ENCODE data around the gene KRIT1. TPM values are rescaled to one million over a fixed set of nuclear protein-coding genes. Genes with fewer than 3 reads are reported as not detected.
"Not testable (repeated sequence)": the region's sequence is repeated elsewhere in the genome, so short reads cannot be mapped to it uniquely, and the experiment has no call there.

Gene KRIT1
- total and polyA plus RNA-seq, 2 of the 13 experiments (the other 11 are each of a cell fraction or from before 2014, with no cell fraction given) = 29.4 to 37.7 TPM

- TF ChIP-seq NFIB (CRISPR knock-in tag; IDR thresholded peaks at IDR 0.05; ENCODE audit: borderline replicate concordance) (no peak), ZNF75D (CRISPR knock-in tag; IDR thresholded peaks at IDR 0.05; ENCODE audit: borderline replicate concordance) (no peak), SMARCC2 (IDR thresholded peaks at IDR 0.05) (no peak), ATAD3A (CRISPR knock-in tag; IDR thresholded peaks at IDR 0.05) (no peak)
These were observed 13.3 kb upstream of the KRIT1 start (continued) for GRCh38 chr7:92259062-92259461.

- intact Hi-C loops (cut with micrococcal nuclease; ENCODE audit: unreplicated experiment) = no loop called here
- BruUV-seq (replicated peaks) = no TSS peak
- H3K9ac ChIP-seq (ENCODE audit: insufficient read depth, low read depth, low read length) = no peak overlapping the region
- no peak overlapping the region for H3K4me3 ChIP-seq (replicated peaks in 1 of 3; ENCODE audit: insufficient read depth in 1 of 3, low read depth in 2 of 3, low read length in 3 of 3)
- no peaks in the 10 kb centered on the region for H3K4me1 ChIP-seq (ENCODE audit: insufficient read depth, low read length)
- H3K36me3 ChIP-seq (replicated peaks in 1 of 2; ENCODE audit: control insufficient read depth in 1 of 2, insufficient read depth in 2 of 2, low read length in 2 of 2) = peaks cover 0 to 6% of the 10 kb centered on the region in 2 experiments; a peak in 3 of 5 replicates
- in situ Hi-C loops (cut with HindIII; ENCODE audit: extremely low pct_ligation_motif_present, low pct_unique_long_range_greater_than_20kb) = no loop called here
- FAIRE-seq (no peak), DNase-seq (ENCODE audit: low spot score) (no peak), ATAC-seq (no peak)
- TF ChIP-seq MBD4 (IDR thresholded peaks at IDR 0.05; ENCODE audit: borderline replicate concordance, low read length) = no peak
- H2AFZ ChIP-seq (ENCODE audit: low read length) = no peak overlapping the region
- peaks cover 70% of the 10 kb centered on the region for H3K79me2 ChIP-seq (ENCODE audit: insufficient read depth, low read length)
- WGBS (ENCODE audit: low lambda C conversion rate) = 91% methylated on average over 4 of the region's 4 CpGs
- H3K27me3 ChIP-seq (ENCODE audit: control insufficient read depth in 1 of 2, insufficient read depth in 2 of 2, low read length in 2 of 2) = no peaks in the 10 kb centered on the region
- POLR2A ChIA-PET = no interaction called here
- H4K20me1 ChIP-seq (ENCODE audit: insufficient read depth, low read length) = no peaks in the 10 kb centered on the region
- H3K27ac ChIP-seq (ENCODE audit: extremely low read length, insufficient read depth, low read length) = no peak overlapping the region
- no peak overlapping the region for H3K4me2 ChIP-seq (ENCODE audit: low read depth, low read length)
- CTCF ChIA-PET (ENCODE audit: low intra/inter-chr PET ratio, low total read pairs) = no interaction called here
- H3K9me3 ChIP-seq (ENCODE audit: low read length) = no peaks in the 10 kb centered on the region
These were observed 9.6 kb upstream of the KRIT1 start for GRCh38 chr7:92255308-92255707.

GRCh38 chr7:92254800-92255199, 9.1 kb upstream of the KRIT1 start:
- 93% methylated on average over 1 of the region's 1 CpG for WGBS (ENCODE audit: low lambda C conversion rate)
- in situ Hi-C loops (cut with HindIII; ENCODE audit: extremely low pct_ligation_motif_present, low pct_unique_long_range_greater_than_20kb) = not testable (repeated sequence)

More at GRCh38 chr7:92254800-92255199, 9.1 kb upstream of the KRIT1 start:
- FAIRE-seq; H3K4me1 ChIP-seq (ENCODE audit: insufficient read depth, low read length); CTCF ChIA-PET (ENCODE audit: low intra/inter-chr PET ratio, low total read pairs); H3K9me3 ChIP-seq (ENCODE audit: low read length); H3K4me2 ChIP-seq (ENCODE audit: low read depth, low read length); ATAC-seq; H3K9ac ChIP-seq (ENCODE audit: insufficient read depth, low read depth, low read length); H2AFZ ChIP-seq (ENCODE audit: low read length); H3K27ac ChIP-seq (ENCODE audit: extremely low read length, insufficient read depth, low read length); H3K27me3 ChIP-seq (ENCODE audit: control insufficient read depth in 1 of 2, insufficient read depth in 2 of 2, low read length in 2 of 2); DNase-seq (ENCODE audit: low spot score); POLR2A ChIA-PET; H3K36me3 ChIP-seq (replicated peaks in 1 of 2; ENCODE audit: control insufficient read depth in 1 of 2, insufficient read depth in 2 of 2, low read length in 2 of 2); intact Hi-C loops (cut with micrococcal nuclease; ENCODE audit: unreplicated experiment); BruUV-seq (replicated peaks); H4K20me1 ChIP-seq (ENCODE audit: insufficient read depth, low read length); H3K4me3 ChIP-seq (replicated peaks in 1 of 3; ENCODE audit: insufficient read depth in 1 of 3, low read depth in 2 of 3, low read length in 3 of 3): not testable (repeated sequence)
- H3K79me2 ChIP-seq (ENCODE audit: insufficient read depth, low read length) = peaks cover 71% of the 10 kb centered on the region
- TF ChIP-seq ZNF431 (CRISPR knock-in tag; IDR thresholded peaks at IDR 0.05; ENCODE audit: borderline replicate concordance, low read depth) = peak; percentile 97; the same call in 1 of the 2 replicates
